ENCODE results near the gene PLCB4.

DNA sequence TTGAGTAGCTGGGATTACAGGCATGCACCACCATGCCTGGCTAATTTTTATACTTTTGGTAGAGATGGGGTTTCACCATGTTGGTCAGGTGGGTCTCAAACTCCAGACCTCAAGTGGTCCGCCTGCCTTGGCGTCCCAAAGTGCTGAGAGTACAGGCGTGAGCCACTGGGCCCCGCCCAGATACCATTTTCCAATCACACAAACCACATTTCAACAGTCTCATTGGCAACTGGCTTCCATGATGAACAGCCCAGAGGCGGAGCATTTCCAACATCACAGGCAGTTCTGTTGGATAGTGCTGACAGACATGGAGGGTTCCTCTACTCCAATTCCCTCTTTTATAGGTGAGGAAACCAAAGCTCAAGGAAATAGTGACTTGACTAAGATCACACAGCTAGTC is 43.9 kb upstream of the PLCB4 start:
- TF ChIP-seq CTCF (optimal IDR thresholded peaks at IDR 0.05 in 1 of 3, IDR thresholded peaks at IDR 0.05 in 1 of 3, conservative IDR thresholded peaks at IDR 0.05 in 1 of 3; ENCODE audit: extremely low read depth in 1 of 3, insufficient read depth in 2 of 3, low read length in 3 of 3) (no peak), EZH2 (IDR thresholded peaks at IDR 0.05; ENCODE audit: low read length) (no peak)
